ENCODE results near the gene CDH20.

DNA sequence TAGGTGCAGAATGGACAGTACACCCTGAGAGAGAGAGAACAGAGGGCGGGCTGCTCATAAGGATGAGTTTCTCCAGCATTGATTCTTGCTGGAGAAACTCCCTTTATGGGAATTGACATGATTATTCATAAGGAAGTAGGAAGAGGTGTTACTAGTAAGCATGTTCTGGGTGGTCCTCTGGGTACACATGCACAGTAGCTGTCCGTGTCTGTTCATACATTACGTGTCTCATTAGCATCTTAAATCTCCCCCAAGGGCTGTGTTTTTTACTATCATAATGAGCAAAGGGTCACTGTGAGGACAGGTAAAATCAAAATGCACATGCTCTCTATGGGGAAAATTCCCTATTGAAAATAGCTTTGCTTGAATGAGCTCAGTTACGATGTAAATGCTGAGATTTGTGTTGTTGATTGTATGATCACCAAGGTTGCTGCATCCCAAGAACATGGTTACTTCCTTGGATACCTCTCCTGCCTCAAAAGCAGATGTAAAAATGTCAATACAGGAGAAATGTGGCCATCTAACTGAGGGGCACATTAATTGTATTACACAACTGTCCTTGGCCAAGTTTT is 238.9 kb downstream of the CDH20 start:
- TF ChIP-seq, protein P1, sequence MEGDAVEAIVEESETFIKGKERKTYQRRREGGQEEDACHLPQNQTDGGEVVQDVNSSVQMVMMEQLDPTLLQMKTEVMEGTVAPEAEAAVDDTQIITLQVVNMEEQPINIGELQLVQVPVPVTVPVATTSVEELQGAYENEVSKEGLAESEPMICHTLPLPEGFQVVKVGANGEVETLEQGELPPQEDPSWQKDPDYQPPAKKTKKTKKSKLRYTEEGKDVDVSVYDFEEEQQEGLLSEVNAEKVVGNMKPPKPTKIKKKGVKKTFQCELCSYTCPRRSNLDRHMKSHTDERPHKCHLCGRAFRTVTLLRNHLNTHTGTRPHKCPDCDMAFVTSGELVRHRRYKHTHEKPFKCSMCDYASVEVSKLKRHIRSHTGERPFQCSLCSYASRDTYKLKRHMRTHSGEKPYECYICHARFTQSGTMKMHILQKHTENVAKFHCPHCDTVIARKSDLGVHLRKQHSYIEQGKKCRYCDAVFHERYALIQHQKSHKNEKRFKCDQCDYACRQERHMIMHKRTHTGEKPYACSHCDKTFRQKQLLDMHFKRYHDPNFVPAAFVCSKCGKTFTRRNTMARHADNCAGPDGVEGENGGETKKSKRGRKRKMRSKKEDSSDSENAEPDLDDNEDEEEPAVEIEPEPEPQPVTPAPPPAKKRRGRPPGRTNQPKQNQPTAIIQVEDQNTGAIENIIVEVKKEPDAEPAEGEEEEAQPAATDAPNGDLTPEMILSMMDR (conservative IDR thresholded peaks at IDR 0.05; ENCODE audit: low read depth, low read length) = no peak
- no peak for TF ChIP-seq EZH2phosphoT487 (IDR thresholded peaks at IDR 0.05; ENCODE audit: borderline replicate concordance, low read length)
- no peak for TF ChIP-seq EZH2 (IDR thresholded peaks at IDR 0.05; ENCODE audit: low read length, unreplicated experiment)
